Hepatocyte (in vitro differentiated cells): ENCODE results near the gene PAX7. TPM values are rescaled to one million over a fixed set of nuclear protein-coding genes. Genes with fewer than 3 reads are reported as not detected.

ENCODE experiments used
- DNase-seq: peaks from one replicate; pipeline ENCODE4 v3.0.0-alpha.2; 2016; ENCODE audit warnings: low spot score
- H2AFZ ChIP-seq: fragments of 200-600 bp; sonication (generic); 2 replicates; pipeline ENCODE4 v1.6.0; 2016; ENCODE audit warnings: antibody characterized with exemption, mild to moderate bottlenecking
- H3K27ac ChIP-seq: fragments of 200-600 bp; sonication (generic); 2 replicates; pipeline ENCODE4 v1.5.1; 2016; ENCODE audit warnings: mild to moderate bottlenecking
- H3K27me3 ChIP-seq: fragments of 200-600 bp; sonication (generic); 2 replicates; pipeline ENCODE4 v1.6.1; 2016
- H3K36me3 ChIP-seq: fragments of 200-600 bp; sonication (generic); replicated peaks from 2 replicates; pipeline ENCODE4 v1.5.1; 2016; ENCODE audit warnings: low read depth; ENCODE audit not compliant: insufficient read depth
- H3K4me1 ChIP-seq: fragments of 200-600 bp; sonication (generic); 2 replicates; pipeline ENCODE4 v1.5.1; 2016; ENCODE audit warnings: mild to moderate bottlenecking, moderate library complexity; ENCODE audit not compliant: insufficient read depth
- H3K4me2 ChIP-seq: fragments of 200-600 bp; sonication (generic); 2 replicates; pipeline ENCODE4 v1.6.0; 2016
- H3K4me3 ChIP-seq: fragments of 200-600 bp; sonication (generic); 2 replicates; pipeline ENCODE4 v1.5.1; 2016; ENCODE audit warnings: mild to moderate bottlenecking
- H3K79me2 ChIP-seq: fragments of 200-600 bp; sonication (generic); 2 replicates; pipeline ENCODE4 v1.6.0; 2017; ENCODE audit warnings: mild to moderate bottlenecking
- H3K9me2 ChIP-seq: fragments of 200-600 bp; sonication (generic); replicated peaks from 2 replicates; pipeline ENCODE4 v1.6.0; 2017; ENCODE audit warnings: mild to moderate bottlenecking; ENCODE audit not compliant: insufficient read depth
- H3K9me3 ChIP-seq: fragments of 200-600 bp; sonication (generic); 2 replicates; pipeline ENCODE4 v1.5.1; 2016; ENCODE audit warnings: low read depth, mild to moderate bottlenecking
- H4K20me1 ChIP-seq: fragments of 200-600 bp; sonication (generic); 2 replicates; pipeline ENCODE4 v1.6.0; 2016; ENCODE audit warnings: mild to moderate bottlenecking; ENCODE audit not compliant: insufficient read depth, poor library complexity, severe bottlenecking
- EZH2 ChIP-seq: fragments of 200-600 bp; sonication (generic); IDR thresholded peaks from 2 replicates; pipeline ENCODE4 v1.6.1; 2016; ENCODE audit warnings: antibody characterized with exemption, mild to moderate bottlenecking, borderline replicate concordance
- EZH2phosphoT487 ChIP-seq: fragments of 200-600 bp; sonication (generic); IDR thresholded peaks from one replicate; pipeline ENCODE4 v1.6.1; 2018; ENCODE audit warnings: antibody characterized with exemption, mild to moderate bottlenecking, low read depth, moderate library complexity; ENCODE audit not compliant: unreplicated experiment, severe bottlenecking
- WGBS: methylation state at CpG from one replicate; pipeline ENCODE4 v1.1.6; 2016; ENCODE audit warnings: low lambda C conversion rate; ENCODE audit errors: missing lambda C conversion rate; 5-methylcytosine and 5-hydroxymethylcytosine counted together
- polyA plus RNA-seq: library from polyadenylated mRNA; unstranded; fragments of >200 nt; fragmentation: Nextera tagmentation; extraction: Ambion mirVana; gene quantifications from 2 replicates; pipeline ENCODE4 v1.2.1, GENCODE V29; 2016
- total RNA-seq: library from RNA; depleted of rRNA; stranded (reverse); fragments of >200 nt; gene quantifications from 2 replicates; pipeline ENCODE4 v1.2.3, GENCODE V29; 2014
- TF ChIP-seq, protein P1 (sequence below): fragments of 200-600 bp; sonication (generic); IDR thresholded peaks from 2 replicates; pipeline ENCODE4 v1.5.1; 2016; ENCODE audit warnings: antibody characterized with exemption, mild to moderate bottlenecking; ENCODE audit not compliant: poor library complexity

The PAX7 gene
- total and polyA plus RNA-seq, 2 experiments from 2014 or later: not detected

DNA sequence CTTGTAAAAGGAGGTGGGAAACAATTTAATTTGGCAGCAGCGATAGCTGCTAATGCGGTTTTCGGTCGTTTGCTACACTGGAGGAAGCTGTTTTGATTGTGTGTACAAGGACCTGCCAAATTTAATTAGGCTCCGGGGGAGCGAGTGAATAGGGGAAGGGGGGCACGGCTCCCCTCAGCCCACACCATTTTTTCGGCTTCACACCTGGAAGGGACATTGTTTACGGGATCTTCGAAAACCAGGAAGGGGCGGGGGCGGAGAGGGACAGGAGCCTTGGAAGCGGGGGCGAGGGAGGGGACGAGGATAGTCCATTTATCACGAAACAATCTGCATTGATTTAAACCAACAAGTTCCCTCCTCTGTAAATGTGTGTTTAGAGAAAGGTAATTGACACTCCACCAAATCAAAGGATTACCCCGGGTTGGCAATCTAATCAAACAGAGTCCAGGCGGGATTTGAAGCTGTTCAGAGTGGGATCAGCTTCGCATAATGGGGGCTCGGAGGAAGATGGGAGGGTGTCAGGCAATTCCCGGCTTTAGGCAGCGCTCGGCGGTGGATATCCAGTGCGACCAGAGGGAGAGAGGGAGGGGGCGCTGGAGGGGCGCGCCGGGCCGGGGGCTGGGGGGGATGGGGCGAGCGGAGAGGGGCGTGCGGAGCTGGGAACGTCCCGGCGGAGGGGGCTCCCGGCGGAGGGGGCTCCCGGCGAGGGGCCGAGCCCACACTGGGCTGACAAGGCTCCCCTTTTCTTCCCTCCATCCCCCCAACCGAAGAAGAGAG lies 9.8 kb downstream of the PAX7 start:
- Histone ChIP-seq H3K27ac (no peak overlapping the region), H3K27me3 (peaks cover 100% of the 10 kb centered on the region), H3K36me3 (no peaks in the 10 kb centered on the region), H3K79me2 (no peaks in the 10 kb centered on the region), H3K9me2 (no peaks in the 10 kb centered on the region), H3K4me3 (no peak overlapping the region), H4K20me1 (no peaks in the 10 kb centered on the region), H2AFZ (no peak overlapping the region), H3K4me2 (no peak overlapping the region), H3K9me3 (no peaks in the 10 kb centered on the region), H3K4me1 (peaks cover 7% of the 10 kb centered on the region)
- WGBS: 2% methylated on average over 40 of the region's 43 CpGs
- TF ChIP-seq EZH2phosphoT487 (peak; percentile 14), EZH2 (no peak)
- TF ChIP-seq, protein P1, sequence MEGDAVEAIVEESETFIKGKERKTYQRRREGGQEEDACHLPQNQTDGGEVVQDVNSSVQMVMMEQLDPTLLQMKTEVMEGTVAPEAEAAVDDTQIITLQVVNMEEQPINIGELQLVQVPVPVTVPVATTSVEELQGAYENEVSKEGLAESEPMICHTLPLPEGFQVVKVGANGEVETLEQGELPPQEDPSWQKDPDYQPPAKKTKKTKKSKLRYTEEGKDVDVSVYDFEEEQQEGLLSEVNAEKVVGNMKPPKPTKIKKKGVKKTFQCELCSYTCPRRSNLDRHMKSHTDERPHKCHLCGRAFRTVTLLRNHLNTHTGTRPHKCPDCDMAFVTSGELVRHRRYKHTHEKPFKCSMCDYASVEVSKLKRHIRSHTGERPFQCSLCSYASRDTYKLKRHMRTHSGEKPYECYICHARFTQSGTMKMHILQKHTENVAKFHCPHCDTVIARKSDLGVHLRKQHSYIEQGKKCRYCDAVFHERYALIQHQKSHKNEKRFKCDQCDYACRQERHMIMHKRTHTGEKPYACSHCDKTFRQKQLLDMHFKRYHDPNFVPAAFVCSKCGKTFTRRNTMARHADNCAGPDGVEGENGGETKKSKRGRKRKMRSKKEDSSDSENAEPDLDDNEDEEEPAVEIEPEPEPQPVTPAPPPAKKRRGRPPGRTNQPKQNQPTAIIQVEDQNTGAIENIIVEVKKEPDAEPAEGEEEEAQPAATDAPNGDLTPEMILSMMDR: no peak
- no peak for DNase-seq

DNA sequence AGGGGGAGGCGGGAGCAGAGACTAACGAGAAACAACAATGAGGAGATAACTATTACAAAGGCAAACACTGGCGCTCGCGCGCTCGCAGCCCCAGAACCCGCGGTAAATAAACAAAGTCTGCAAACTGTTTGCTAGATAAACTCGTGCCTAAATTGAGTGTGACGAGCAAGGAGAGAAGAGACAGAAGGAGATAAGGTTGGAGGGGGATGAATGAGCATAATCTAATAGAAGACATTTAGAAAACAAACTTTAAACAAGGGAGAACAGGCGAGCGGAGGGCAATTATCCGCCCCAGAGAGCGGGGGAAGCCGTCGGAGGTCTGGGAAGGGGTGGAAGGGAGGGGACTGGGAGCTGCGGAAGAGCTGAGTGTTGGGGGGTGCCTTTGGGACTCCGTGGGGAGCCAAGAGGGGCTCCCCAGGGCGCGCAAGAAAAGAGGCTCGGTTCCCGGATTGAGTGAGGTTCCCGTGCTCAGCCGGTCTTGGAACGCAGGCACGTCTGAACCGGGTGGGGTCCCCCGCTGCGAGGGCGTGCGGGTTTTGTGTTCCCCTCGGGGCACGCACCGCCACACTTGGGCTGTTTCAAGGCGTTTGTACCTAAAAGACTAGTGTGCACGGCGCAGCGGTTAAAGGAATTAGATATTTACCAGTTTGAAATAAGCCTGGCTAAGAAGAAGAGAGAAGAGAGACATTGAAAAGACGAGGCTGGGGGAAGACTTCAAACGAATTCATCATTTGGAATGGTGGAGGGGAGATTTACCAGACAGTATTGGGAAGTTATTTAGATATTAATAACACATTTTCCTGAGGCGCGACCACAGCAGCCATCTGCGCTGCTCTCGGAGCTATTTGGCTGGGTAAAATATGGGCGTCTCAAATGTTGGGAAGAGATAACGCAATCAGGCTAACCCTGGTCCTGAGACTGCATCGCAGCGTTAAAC lies 10.6 kb downstream of the PAX7 start:
- H3K4me3 ChIP-seq: no peak overlapping the region
- TF ChIP-seq, protein P1: no peak
- TF ChIP-seq EZH2phosphoT487 (peak; percentile 96), EZH2 (peak; percentile 97)
- H2AFZ ChIP-seq: no peak overlapping the region
- no peaks in the 10 kb centered on the region for H3K9me3 ChIP-seq
- WGBS: 2% methylated on average over 48 of the region's 49 CpGs
- H3K79me2 ChIP-seq: no peaks in the 10 kb centered on the region
- H3K27me3 ChIP-seq: peaks cover 100% of the 10 kb centered on the region
- no peak overlapping the region for H3K27ac ChIP-seq
- no peaks in the 10 kb centered on the region for H3K36me3 ChIP-seq
- no peak for DNase-seq
- no peaks in the 10 kb centered on the region for H4K20me1 ChIP-seq
- no peaks in the 10 kb centered on the region for H3K9me2 ChIP-seq
- H3K4me1 ChIP-seq: peaks cover 7% of the 10 kb centered on the region
- H3K4me2 ChIP-seq: no peak overlapping the region

DNA sequence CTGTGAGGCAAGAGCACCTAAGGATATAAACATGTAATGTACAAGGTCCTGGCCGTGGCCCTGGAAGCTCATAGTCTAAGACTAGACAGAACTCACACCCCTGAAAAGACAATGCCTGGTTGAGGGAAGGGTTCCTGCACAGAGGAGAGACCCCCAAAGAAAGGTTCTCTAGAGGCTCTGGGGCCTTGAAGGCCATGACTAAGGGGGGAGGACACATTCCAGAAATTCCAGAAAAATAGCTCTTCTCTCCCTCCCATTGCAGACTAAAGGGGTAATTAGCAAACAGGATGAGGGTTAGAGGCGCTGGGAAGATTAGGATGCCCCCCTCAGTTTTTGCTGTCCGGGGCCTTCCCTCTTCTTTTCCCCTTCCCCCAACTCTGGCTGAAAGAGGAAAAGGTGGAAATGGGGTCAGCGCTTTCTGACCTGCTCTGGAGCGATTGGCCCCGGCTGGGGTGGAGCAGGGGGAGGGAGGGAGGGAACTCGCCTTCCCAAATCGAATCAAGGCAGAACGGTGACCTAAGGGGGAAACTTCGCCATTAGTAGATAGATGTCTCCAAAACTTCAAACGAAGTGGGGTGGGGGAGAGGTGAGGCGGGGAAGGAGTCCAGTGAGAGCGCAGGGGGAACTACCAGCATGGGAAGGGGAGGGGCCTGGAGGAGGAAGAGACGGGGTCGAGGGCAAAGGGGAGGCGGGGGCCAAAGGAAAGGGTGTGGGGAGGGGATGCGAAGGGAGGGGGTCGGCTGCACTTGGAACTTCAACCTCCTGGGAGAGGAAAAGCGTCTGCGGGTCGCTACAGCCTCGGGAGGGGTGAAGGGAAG lies 11.8 kb downstream of the PAX7 start:
- Histone ChIP-seq H4K20me1 (no peaks in the 10 kb centered on the region), H3K79me2 (no peaks in the 10 kb centered on the region), H3K27ac (no peak overlapping the region), H3K36me3 (no peaks in the 10 kb centered on the region), H3K4me1 (peaks cover 12% of the 10 kb centered on the region), H3K4me3 (no peak overlapping the region), H3K27me3 (peaks cover 98% of the 10 kb centered on the region), H3K9me2 (no peaks in the 10 kb centered on the region), H3K4me2 (no peak overlapping the region), H2AFZ (no peak overlapping the region), H3K9me3 (no peaks in the 10 kb centered on the region)
- DNase-seq: no peak
- TF ChIP-seq, protein P1: no peak
- TF ChIP-seq EZH2phosphoT487: peak; percentile 14
- 5% methylated on average over 9 of the region's 22 CpGs for WGBS
